Measurements from ENCODE around the gene RGS16.
A peak's percentile ranks its signal among the peaks of the same experiment; 100 is the strongest.

RGS16 gene

GRCh38 chr1:182629499-182630096 lies 25.4 kb upstream of the RGS16 start:
- no peak for DNase-seq (ENCODE audit: low spot score)

- DNase-seq (ENCODE audit: low spot score), result no peak
Measured at GRCh38 chr1:182629080-182629479, 24.9 kb upstream of the RGS16 start.

GRCh38 chr1:182628657-182629056 lies 24.5 kb upstream of the RGS16 start:
- DNase-seq (ENCODE audit: low spot score), result no peak

- no peak for DNase-seq (ENCODE audit: low spot score)
Measured at GRCh38 chr1:182627622-182628021, 23.4 kb upstream of the RGS16 start.

- DNase-seq (ENCODE audit: low spot score), result no peak
Measured at GRCh38 chr1:182626527-182626926, 22.3 kb upstream of the RGS16 start.

GRCh38 chr1:182625719-182626504 lies 21.7 kb upstream of the RGS16 start:
- DNase-seq (ENCODE audit: low spot score), result no peak

GRCh38 chr1:182625024-182625423 lies 20.8 kb upstream of the RGS16 start:
- DNase-seq (ENCODE audit: low spot score), result no peak

GRCh38 chr1:182624577-182624976 lies 20.4 kb upstream of the RGS16 start:
- no peak for DNase-seq (ENCODE audit: low spot score)

GRCh38 chr1:182622901-182623528 lies 18.8 kb upstream of the RGS16 start:
- no peak for DNase-seq (ENCODE audit: low spot score)

- no peak for DNase-seq (ENCODE audit: low spot score)
Measured at GRCh38 chr1:182621906-182622305, 17.7 kb upstream of the RGS16 start.

GRCh38 chr1:182620924-182621585 lies 16.9 kb upstream of the RGS16 start:
- no peak for DNase-seq (ENCODE audit: low spot score)

GRCh38 chr1:182617734-182618351 lies 13.7 kb upstream of the RGS16 start:
- no peak for DNase-seq (ENCODE audit: low spot score)

- DNase-seq (ENCODE audit: low spot score), result no peak
Measured at GRCh38 chr1:182617014-182617429, 12.8 kb upstream of the RGS16 start.

- DNase-seq (ENCODE audit: low spot score), result peak; percentile 38
Measured at GRCh38 chr1:182616130-182617013, 12.2 kb upstream of the RGS16 start.

GRCh38 chr1:182615468-182616129 lies 11.4 kb upstream of the RGS16 start:
- no peak for DNase-seq (ENCODE audit: low spot score)

- no peak for DNase-seq (ENCODE audit: low spot score)
Measured at GRCh38 chr1:182614796-182615454, 10.7 kb upstream of the RGS16 start.

- DNase-seq (ENCODE audit: low spot score), result no peak
Measured at GRCh38 chr1:182611787-182612186, 7.6 kb upstream of the RGS16 start.

GRCh38 chr1:182611326-182611725 lies 7.1 kb upstream of the RGS16 start:
- DNase-seq (ENCODE audit: low spot score), result no peak

GRCh38 chr1:182610606-182611194 lies 6.5 kb upstream of the RGS16 start:
- DNase-seq (ENCODE audit: low spot score), result no peak

All from LoVo (cell line).